ENCODE data around the gene KNSTRN.

KNSTRN gene

DNA sequence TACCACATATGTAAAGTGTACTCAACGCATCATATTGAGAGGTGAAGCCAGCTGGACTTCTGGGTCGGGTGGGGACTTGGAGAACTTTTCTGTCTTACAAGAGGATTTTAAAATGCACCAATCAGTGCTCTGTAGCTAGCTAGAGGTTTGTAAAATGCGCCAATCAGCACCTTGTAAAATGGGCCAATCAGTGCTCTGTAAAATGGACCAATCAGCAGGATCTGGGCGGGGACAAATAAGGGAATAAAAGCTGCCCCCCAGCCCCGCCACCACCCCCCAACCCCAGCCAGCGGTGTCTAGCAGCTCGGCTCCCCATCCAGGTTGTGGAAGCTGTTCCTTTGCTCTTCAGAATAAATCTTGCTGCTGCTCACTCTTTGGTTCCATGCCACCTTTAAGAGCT is 16.8 kb downstream of the KNSTRN start:
- Histone ChIP-seq H3K4me3 (ENCODE audit: low read length) (no peak overlapping the region), H3K9ac (ENCODE audit: low read length) (no peak overlapping the region), H3K36me3 (ENCODE audit: control insufficient read depth, insufficient read depth, low read length) (no peaks in the 10 kb centered on the region), H3K27ac (ENCODE audit: low read depth, low read length) (no peak overlapping the region), H3K27me3 (ENCODE audit: control insufficient read depth, insufficient read depth, low read length) (no peaks in the 10 kb centered on the region), H3K4me1 (ENCODE audit: control insufficient read depth, insufficient read depth, low read length) (no peaks in the 10 kb centered on the region)

DNA sequence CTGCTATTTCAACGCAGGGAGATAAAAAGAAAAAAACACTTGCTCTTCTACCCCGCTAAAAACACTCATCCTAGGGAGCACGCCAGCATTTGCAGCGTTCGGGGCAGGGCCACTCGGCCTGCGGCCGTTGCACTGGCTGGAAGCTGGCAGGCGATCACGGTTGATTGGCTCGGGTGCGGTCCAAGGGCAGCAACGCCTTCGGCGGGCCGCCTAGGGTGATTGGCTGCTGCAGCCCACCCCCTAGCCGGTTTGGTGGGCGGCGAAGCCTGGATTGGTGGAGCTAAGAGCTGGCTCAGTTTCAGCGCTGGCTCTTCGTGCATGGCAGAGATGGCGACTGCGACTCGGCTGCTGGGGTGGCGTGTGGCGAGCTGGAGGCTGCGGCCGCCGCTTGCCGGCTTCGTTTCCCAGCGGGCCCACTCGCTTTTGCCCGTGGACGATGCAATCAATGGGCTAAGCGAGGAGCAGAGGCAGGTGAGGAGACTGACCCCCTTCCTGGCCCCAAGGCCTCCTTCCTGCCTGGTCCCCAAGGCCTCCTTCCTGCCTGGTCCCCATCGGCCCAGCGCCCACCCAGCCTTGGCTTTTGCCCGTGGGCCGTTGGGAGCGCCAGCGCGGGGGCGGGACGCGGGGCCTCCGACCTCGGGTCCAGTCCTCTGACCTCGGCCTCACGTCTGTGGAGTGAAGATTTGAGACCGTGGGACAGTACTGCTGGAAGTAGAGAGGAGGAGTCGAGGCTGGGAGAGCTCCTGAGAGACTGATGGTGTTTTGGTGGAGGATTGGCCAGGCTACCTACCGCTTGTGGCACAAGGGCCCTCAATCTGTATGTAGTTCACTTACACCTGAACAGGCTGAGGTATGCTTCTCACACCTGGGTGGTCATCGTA is 23.2 kb downstream of the KNSTRN start, which contains the start of gene IVD:
Gene IVD (plus strand): TSS at position 295 of the 881 bp plus-strand sequence. CDS start 33 bp downstream, at position 328.
- peaks cover 5% of the 10 kb centered on the region for H3K4me1 ChIP-seq (ENCODE audit: control insufficient read depth, insufficient read depth, low read length)
- H3K27ac ChIP-seq (ENCODE audit: low read depth, low read length), result peak within 1 kb of the TSS; percentile 76
- H3K36me3 ChIP-seq (ENCODE audit: control insufficient read depth, insufficient read depth, low read length), result peaks cover 15% of the 10 kb centered on the region
- no peaks in the 10 kb centered on the region for H3K27me3 ChIP-seq (ENCODE audit: control insufficient read depth, insufficient read depth, low read length)
- H3K9ac ChIP-seq (ENCODE audit: low read length), result peak within 1 kb of the TSS; percentile 64
- H3K4me3 ChIP-seq (ENCODE audit: low read length), result peak within 1 kb of the TSS; percentile 98

DNA sequence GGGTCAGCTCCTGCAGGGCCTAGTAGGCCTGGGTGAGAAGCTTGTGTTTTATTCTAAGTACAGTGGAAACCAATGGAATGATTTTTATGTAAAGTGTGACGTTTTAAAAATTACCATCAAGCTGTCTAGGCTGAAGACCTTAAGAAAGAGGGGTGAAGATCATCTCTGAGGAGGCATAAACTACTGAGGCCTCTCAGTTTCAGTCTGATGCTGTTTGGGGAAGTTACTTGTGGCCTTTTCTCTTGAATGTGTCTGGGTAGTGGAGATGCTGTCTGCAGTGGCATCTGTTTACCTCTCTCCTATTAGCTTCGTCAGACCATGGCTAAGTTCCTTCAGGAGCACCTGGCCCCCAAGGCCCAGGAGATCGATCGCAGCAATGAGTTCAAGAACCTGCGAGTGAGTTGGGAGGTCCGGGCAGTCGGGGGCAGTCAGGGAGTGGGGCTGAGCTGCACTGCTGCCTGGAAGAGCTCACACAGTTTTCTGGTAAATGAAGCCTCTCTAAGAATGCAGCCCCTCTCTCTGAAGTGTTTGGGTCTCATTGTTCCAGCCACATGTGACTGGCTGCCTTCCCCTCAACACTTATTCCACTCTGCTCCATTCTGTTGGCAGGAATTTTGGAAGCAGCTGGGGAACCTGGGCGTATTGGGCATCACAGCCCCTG is 24.9 kb downstream of the KNSTRN start:
- peaks cover 5% of the 10 kb centered on the region for H3K4me1 ChIP-seq (ENCODE audit: control insufficient read depth, insufficient read depth, low read length)
- H3K36me3 ChIP-seq (ENCODE audit: control insufficient read depth, insufficient read depth, low read length), result peaks cover 26% of the 10 kb centered on the region
- H3K4me3 ChIP-seq (ENCODE audit: low read length), result no peak overlapping the region
- no peaks in the 10 kb centered on the region for H3K27me3 ChIP-seq (ENCODE audit: control insufficient read depth, insufficient read depth, low read length)
- H3K27ac ChIP-seq (ENCODE audit: low read depth, low read length), result no peak overlapping the region
- no peak overlapping the region for H3K9ac ChIP-seq (ENCODE audit: low read length)

DNA sequence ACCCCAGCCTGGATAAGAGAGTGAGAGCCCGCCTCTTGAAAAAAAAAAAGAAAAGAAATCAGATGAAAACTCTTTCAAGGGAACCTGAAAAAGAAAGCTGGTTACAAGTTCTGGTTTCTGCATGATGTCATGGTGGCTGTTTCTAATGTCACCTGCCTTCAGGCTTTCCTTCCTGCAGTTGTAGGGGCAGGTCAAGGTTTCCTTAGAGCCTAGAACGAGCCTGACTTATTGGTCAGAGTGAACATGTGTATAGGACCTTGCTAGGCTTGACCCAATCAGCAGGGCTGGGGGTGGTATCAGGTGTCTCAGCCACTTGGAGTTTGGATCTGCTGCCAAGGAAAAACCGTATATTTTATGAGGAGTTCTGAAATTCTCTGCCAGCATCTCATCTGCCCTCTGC is 26.8 kb downstream of the KNSTRN start:
- Histone ChIP-seq H3K27me3 (ENCODE audit: control insufficient read depth, insufficient read depth, low read length) (no peaks in the 10 kb centered on the region), H3K36me3 (ENCODE audit: control insufficient read depth, insufficient read depth, low read length) (peaks cover 26% of the 10 kb centered on the region), H3K4me1 (ENCODE audit: control insufficient read depth, insufficient read depth, low read length) (peaks cover 5% of the 10 kb centered on the region), H3K4me3 (ENCODE audit: low read length) (no peak overlapping the region), H3K9ac (ENCODE audit: low read length) (no peak overlapping the region), H3K27ac (ENCODE audit: low read depth, low read length) (no peak overlapping the region)

GRCh38 chr15:40410476-40410875 is 28.0 kb downstream of the KNSTRN start:
- no peak overlapping the region for H3K27ac ChIP-seq (ENCODE audit: low read depth, low read length)
- no peaks in the 10 kb centered on the region for H3K27me3 ChIP-seq (ENCODE audit: control insufficient read depth, insufficient read depth, low read length)
- H3K36me3 ChIP-seq (ENCODE audit: control insufficient read depth, insufficient read depth, low read length), result peaks cover 36% of the 10 kb centered on the region

GRCh38 chr15:40412095-40412759 is 29.7 kb downstream of the KNSTRN start:
- H3K36me3 ChIP-seq (ENCODE audit: control insufficient read depth, insufficient read depth, low read length), result peaks cover 43% of the 10 kb centered on the region
- no peak overlapping the region for H3K27ac ChIP-seq (ENCODE audit: low read depth, low read length)
- no peaks in the 10 kb centered on the region for H3K27me3 ChIP-seq (ENCODE audit: control insufficient read depth, insufficient read depth, low read length)
- no peak overlapping the region for H3K9ac ChIP-seq (ENCODE audit: low read length)
- H3K4me1 ChIP-seq (ENCODE audit: control insufficient read depth, insufficient read depth, low read length), result peaks cover 2% of the 10 kb centered on the region
- no peak overlapping the region for H3K4me3 ChIP-seq (ENCODE audit: low read length)

More at GRCh38 chr15:40410476-40410875, 28.0 kb downstream of the KNSTRN start:
- Histone ChIP-seq H3K9ac (ENCODE audit: low read length) (no peak overlapping the region), H3K4me3 (ENCODE audit: low read length) (no peak overlapping the region), H3K4me1 (ENCODE audit: control insufficient read depth, insufficient read depth, low read length) (peaks cover 5% of the 10 kb centered on the region)

DNA sequence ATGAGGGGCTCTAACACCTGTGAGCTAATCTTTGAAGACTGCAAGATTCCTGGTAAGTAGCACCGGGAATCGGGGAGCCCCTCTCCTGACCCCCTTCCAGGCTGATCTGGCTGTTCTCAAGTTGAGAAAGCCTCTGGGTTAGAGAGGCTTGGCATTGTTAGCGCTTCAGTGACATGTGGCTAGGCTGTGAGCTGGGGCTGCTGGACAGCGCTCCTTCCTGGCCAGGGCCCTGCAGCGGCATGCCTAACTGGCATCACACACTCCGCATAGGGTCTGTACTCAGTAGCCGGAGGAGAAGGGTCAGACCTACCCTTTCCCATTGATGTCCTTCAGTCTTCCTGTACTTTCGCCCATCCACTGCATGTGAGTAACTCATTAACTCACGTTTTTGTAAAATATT is 30.5 kb downstream of the KNSTRN start:
- H3K36me3 ChIP-seq (ENCODE audit: control insufficient read depth, insufficient read depth, low read length), result peaks cover 47% of the 10 kb centered on the region
- H3K9ac ChIP-seq (ENCODE audit: low read length), result no peak overlapping the region
- H3K27ac ChIP-seq (ENCODE audit: low read depth, low read length), result no peak overlapping the region
- no peak overlapping the region for H3K4me3 ChIP-seq (ENCODE audit: low read length)
- H3K4me1 ChIP-seq (ENCODE audit: control insufficient read depth, insufficient read depth, low read length), result no peaks in the 10 kb centered on the region
- no peaks in the 10 kb centered on the region for H3K27me3 ChIP-seq (ENCODE audit: control insufficient read depth, insufficient read depth, low read length)

- Histone ChIP-seq H3K4me3 (ENCODE audit: low read length) (no peak overlapping the region), H3K36me3 (ENCODE audit: control insufficient read depth, insufficient read depth, low read length) (peaks cover 44% of the 10 kb centered on the region), H3K9ac (ENCODE audit: low read length) (no peak overlapping the region), H3K27ac (ENCODE audit: low read depth, low read length) (no peak overlapping the region), H3K4me1 (ENCODE audit: control insufficient read depth, insufficient read depth, low read length) (no peaks in the 10 kb centered on the region), H3K27me3 (ENCODE audit: control insufficient read depth, insufficient read depth, low read length) (no peaks in the 10 kb centered on the region)
Observed at GRCh38 chr15:40414816-40415215, 32.3 kb downstream of the KNSTRN start.

- no peak overlapping the region for H3K9ac ChIP-seq (ENCODE audit: low read length)
- no peak overlapping the region for H3K27ac ChIP-seq (ENCODE audit: low read depth, low read length)
- peaks cover 43% of the 10 kb centered on the region for H3K36me3 ChIP-seq (ENCODE audit: control insufficient read depth, insufficient read depth, low read length)
- no peaks in the 10 kb centered on the region for H3K4me1 ChIP-seq (ENCODE audit: control insufficient read depth, insufficient read depth, low read length)
- no peaks in the 10 kb centered on the region for H3K27me3 ChIP-seq (ENCODE audit: control insufficient read depth, insufficient read depth, low read length)
- no peak overlapping the region for H3K4me3 ChIP-seq (ENCODE audit: low read length)
Observed at GRCh38 chr15:40415226-40415625, 32.7 kb downstream of the KNSTRN start.

DNA sequence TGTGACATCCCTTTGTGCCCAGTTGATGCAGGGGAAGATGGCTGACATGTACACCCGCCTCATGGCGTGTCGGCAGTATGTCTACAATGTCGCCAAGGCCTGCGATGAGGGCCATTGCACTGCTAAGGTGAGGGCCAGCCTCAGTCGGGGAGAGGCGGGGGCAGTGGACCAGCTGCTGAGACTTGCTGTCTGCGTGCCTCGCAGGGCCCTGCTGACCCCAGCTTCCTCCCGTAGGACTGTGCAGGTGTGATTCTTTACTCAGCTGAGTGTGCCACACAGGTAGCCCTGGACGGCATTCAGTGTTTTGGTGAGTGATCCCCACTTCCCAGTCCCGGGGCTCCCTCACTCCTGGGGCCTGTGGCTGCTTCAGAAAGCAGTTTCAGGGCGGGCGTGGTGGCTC is 33.5 kb downstream of the KNSTRN start:
- H3K27ac ChIP-seq (ENCODE audit: low read depth, low read length), result no peak overlapping the region
- no peaks in the 10 kb centered on the region for H3K4me1 ChIP-seq (ENCODE audit: control insufficient read depth, insufficient read depth, low read length)
- peaks cover 36% of the 10 kb centered on the region for H3K36me3 ChIP-seq (ENCODE audit: control insufficient read depth, insufficient read depth, low read length)

GRCh38 chr15:40418126-40418525 is 35.6 kb downstream of the KNSTRN start:
- Histone ChIP-seq H3K27me3 (ENCODE audit: control insufficient read depth, insufficient read depth, low read length) (no peaks in the 10 kb centered on the region), H3K4me1 (ENCODE audit: control insufficient read depth, insufficient read depth, low read length) (no peaks in the 10 kb centered on the region), H3K36me3 (ENCODE audit: control insufficient read depth, insufficient read depth, low read length) (peaks cover 27% of the 10 kb centered on the region), H3K4me3 (ENCODE audit: low read length) (no peak overlapping the region), H3K27ac (ENCODE audit: low read depth, low read length) (no peak overlapping the region), H3K9ac (ENCODE audit: low read length) (no peak overlapping the region)

More for the DNA sequence above, 33.5 kb downstream of the KNSTRN start:
- H3K9ac ChIP-seq (ENCODE audit: low read length), result no peak overlapping the region
- no peaks in the 10 kb centered on the region for H3K27me3 ChIP-seq (ENCODE audit: control insufficient read depth, insufficient read depth, low read length)
- no peak overlapping the region for H3K4me3 ChIP-seq (ENCODE audit: low read length)

DNA sequence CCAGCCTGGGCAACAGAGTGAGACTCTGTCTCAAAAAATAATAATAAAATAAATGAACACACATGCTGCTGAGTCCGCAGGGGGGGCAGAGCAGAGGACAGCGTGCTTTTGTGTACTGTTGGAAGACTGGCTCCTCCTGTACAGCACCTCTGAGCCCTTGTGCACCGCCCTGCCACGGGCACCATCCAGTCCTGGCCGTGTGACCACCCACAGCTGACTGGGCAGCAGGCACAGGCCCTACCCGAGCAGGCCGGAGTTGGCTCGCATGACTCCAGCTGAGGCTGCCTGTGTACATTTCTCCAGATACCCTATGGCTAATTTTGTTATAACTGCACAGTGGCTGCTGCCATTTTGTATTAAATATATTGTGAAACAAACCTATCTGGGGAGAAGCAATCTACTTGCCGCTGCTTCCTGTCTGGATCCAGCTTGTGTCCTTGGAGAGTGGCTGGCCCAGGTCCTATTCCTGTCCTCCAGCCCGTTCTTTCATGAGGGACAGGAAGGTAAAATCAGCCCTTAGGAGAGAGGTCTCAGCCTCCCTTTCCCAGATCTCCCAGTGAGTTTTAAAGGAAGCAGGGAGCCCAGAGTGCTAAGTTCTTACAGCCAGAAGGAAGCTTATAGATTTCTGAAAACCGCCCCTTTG is 37.7 kb downstream of the KNSTRN start:
- Histone ChIP-seq H3K27me3 (ENCODE audit: control insufficient read depth, insufficient read depth, low read length) (no peaks in the 10 kb centered on the region), H3K4me1 (ENCODE audit: control insufficient read depth, insufficient read depth, low read length) (no peaks in the 10 kb centered on the region), H3K27ac (ENCODE audit: low read depth, low read length) (no peak overlapping the region), H3K9ac (ENCODE audit: low read length) (no peak overlapping the region), H3K4me3 (ENCODE audit: low read length) (no peak overlapping the region), H3K36me3 (ENCODE audit: control insufficient read depth, insufficient read depth, low read length) (peaks cover 20% of the 10 kb centered on the region)
